Measurements from ENCODE around the gene PHC2. TPM values are rescaled to one million over a fixed set of nuclear protein-coding genes. Genes with fewer than 3 reads are reported as not detected.

Gene PHC2
- total and polyA plus RNA-seq, 11 donors: 79.7 to 194 (median 99.4) TPM

GRCh38 chr1:33394770-33395169, 36.1 kb downstream of the PHC2 start:
- no peaks in the 10 kb centered on the region for H3K27me3 ChIP-seq
- DNase-seq (no peak), ATAC-seq (no peak)
- no peak overlapping the region for H3K4me3 ChIP-seq
- WGBS, 4 donors: 79 to 87% (median 82%) methylated on average over 5 of the region's 5 CpGs
- no peak overlapping the region for H3K27ac ChIP-seq
- intact Hi-C loops (cut with DNase I): no loop called here
- no peaks in the 10 kb centered on the region for H3K9me3 ChIP-seq
- TF ChIP-seq POLR2A (IDR thresholded peaks at IDR 0.05): no peak
- no peaks in the 10 kb centered on the region for H3K36me3 ChIP-seq
- H3K4me1 ChIP-seq: peaks cover 0 to 73% (median 22%) of the 10 kb centered on the region in 12 donors

- intact Hi-C loops (cut with DNase I): no loop called here
- Histone ChIP-seq H3K4me1 (peaks cover 0 to 73% (median 25%) of the 10 kb centered on the region in 12 donors), H3K4me3 (no peak overlapping the region), H3K9me3 (no peaks in the 10 kb centered on the region), H3K27me3 (no peaks in the 10 kb centered on the region), H3K27ac (peak overlapping the region in 6 of 12 donors; percentile 13 to 57 (median 48)), H3K36me3 (no peaks in the 10 kb centered on the region)
- no peak for TF ChIP-seq POLR2A (IDR thresholded peaks at IDR 0.05)
- no peak for TF ChIP-seq CTCF (IDR thresholded peaks at IDR 0.05)
- ATAC-seq (no peak), DNase-seq (no peak)
Measured at GRCh38 chr1:33393991-33394390, 36.9 kb downstream of the PHC2 start.

GRCh38 chr1:33393524-33393923, 37.4 kb downstream of the PHC2 start:
- Histone ChIP-seq H3K27ac (peak overlapping the region in 5 of 12 donors; percentile 44 to 57 (median 49)), H3K36me3 (no peaks in the 10 kb centered on the region), H3K9me3 (no peaks in the 10 kb centered on the region), H3K4me1 (peaks cover 0 to 73% (median 27%) of the 10 kb centered on the region in 12 donors), H3K27me3 (no peaks in the 10 kb centered on the region), H3K4me3 (no peak overlapping the region)
- 46 to 68% (median 48%) methylated on average over 2 of the region's 2 CpGs for WGBS, 4 donors
- intact Hi-C loops (cut with DNase I): no loop called here
- ATAC-seq (peak in 2 of 4 donors; percentile 31 to 35), DNase-seq (no peak)
- no peak for TF ChIP-seq POLR2A (IDR thresholded peaks at IDR 0.05)
- no peak for TF ChIP-seq CTCF (IDR thresholded peaks at IDR 0.05)

GRCh38 chr1:33392639-33393038, 38.3 kb downstream of the PHC2 start:
- no peaks in the 10 kb centered on the region for H3K36me3 ChIP-seq
- H3K4me1 ChIP-seq: peaks cover 4 to 66% (median 27%) of the 10 kb centered on the region in 12 donors
- DNase-seq (no peak), ATAC-seq (no peak)
- no peak for TF ChIP-seq CTCF (IDR thresholded peaks at IDR 0.05)
- TF ChIP-seq POLR2A (IDR thresholded peaks at IDR 0.05): no peak
- WGBS, 4 donors: 28 to 44% (median 37%) methylated on average over 3 of the region's 3 CpGs
- intact Hi-C loops (cut with DNase I): no loop called here
- no peaks in the 10 kb centered on the region for H3K27me3 ChIP-seq
- peak overlapping the region in 5 of 12 donors; percentile 44 to 57 (median 49) for H3K27ac ChIP-seq
- no peak overlapping the region for H3K4me3 ChIP-seq
- H3K9me3 ChIP-seq: no peaks in the 10 kb centered on the region

- no peaks in the 10 kb centered on the region for H3K27me3 ChIP-seq
- H3K9me3 ChIP-seq: no peaks in the 10 kb centered on the region
- DNase-seq (no peak), ATAC-seq (no peak)
- peak overlapping the region in 1 of 12 donors; percentile 6 for H3K27ac ChIP-seq
- TF ChIP-seq POLR2A (IDR thresholded peaks at IDR 0.05) (no peak), CTCF (IDR thresholded peaks at IDR 0.05) (no peak)
- intact Hi-C loops (cut with DNase I): no loop called here
- 82 to 89% (median 86%) methylated on average over 8 of the region's 8 CpGs for WGBS, 4 donors
- no peaks in the 10 kb centered on the region for H3K36me3 ChIP-seq
- no peak overlapping the region for H3K4me3 ChIP-seq
- peaks cover 5 to 64% (median 27%) of the 10 kb centered on the region in 12 donors for H3K4me1 ChIP-seq
Measured at GRCh38 chr1:33392206-33392605, 38.7 kb downstream of the PHC2 start.

All from heart left ventricle (tissue), 16 donors.